H1 (cell line): ENCODE measurements around the gene LIPG. TPM values are rescaled to one million over a fixed set of nuclear protein-coding genes. Genes with fewer than 3 reads are reported as not detected.

ENCODE experiments used
- CTCF ChIA-PET: fragments of 300-600 bp; sonication (Branson Sonifier 250); formaldehyde crosslinking; loops from one replicate; lab custom pipeline; 2021; ENCODE audit not compliant: partially characterized antibody; lab: Charles Lee
- POLR2A ChIA-PET: fragments of 300-600 bp; sonication (Branson Sonifier 250); formaldehyde crosslinking; loops from one replicate; lab custom pipeline; 2021; ENCODE audit warnings: inconsistent platforms; ENCODE audit not compliant: partially characterized antibody; lab: Charles Lee
- DNase-seq, 2 experiments: peaks; one replicate each; pipeline versions ENCODE4 v3.0.0 to v3.0.0-alpha.2; 2010 to 2022; ENCODE audit warnings: low spot score in 2 of 2, low read depth in 1 of 2, mixed read lengths in 1 of 2
- FAIRE-seq: peaks from 2 replicates; lab custom pipeline; 2011; peaks lifted over from hg19 to GRCh38; lab: Jason Lieb, UNC
- H2AFZ ChIP-seq: 2 replicates; pipeline ENCODE4 v1.8.1; 2012; ENCODE audit warnings: low read length, inconsistent platforms
- H2AK5ac ChIP-seq: 2 replicates; pipeline ENCODE4 v1.6.1; 2013; ENCODE audit warnings: low read depth, low read length
- H2BK120ac ChIP-seq: replicated peaks from 2 replicates; pipeline ENCODE3; 2013; ENCODE audit warnings: low read depth, low read length, inconsistent platforms
- H2BK12ac ChIP-seq: 2 replicates; pipeline ENCODE4 v1.6.1; 2013; ENCODE audit warnings: low read depth, low read length
- H2BK15ac ChIP-seq: 2 replicates; pipeline ENCODE4 v1.6.1; 2013; ENCODE audit warnings: low read length
- H2BK20ac ChIP-seq: 2 replicates; pipeline ENCODE4 v1.6.1; 2013; ENCODE audit warnings: low read length
- H2BK5ac ChIP-seq: 2 replicates; pipeline ENCODE4 v1.6.1; 2013; ENCODE audit warnings: low read depth, low read length
- H3K14ac ChIP-seq: 2 replicates; pipeline ENCODE4 v1.6.1; 2013; ENCODE audit warnings: inconsistent platforms; ENCODE audit not compliant: insufficient read length
- H3K18ac ChIP-seq: 2 replicates; pipeline ENCODE4 v1.6.1; 2013; ENCODE audit warnings: low read length; ENCODE audit errors: extremely low read depth
- H3K23ac ChIP-seq: 2 replicates; pipeline ENCODE4 v1.6.1; 2013; ENCODE audit warnings: inconsistent platforms; ENCODE audit not compliant: insufficient read length
- H3K23me2 ChIP-seq: 2 replicates; pipeline ENCODE4 v1.6.1; 2013; ENCODE audit warnings: low read depth, low read length
- H3K27ac ChIP-seq: 2 replicates; pipeline ENCODE4 v1.6.1; 2011; ENCODE audit warnings: low read depth, low read length, inconsistent platforms
- H3K27me3 ChIP-seq, 4 experiments: replicated peaks in 1 of 4; 1 replicate in 1 of 4; 2 replicates in 3 of 4; pipeline versions ENCODE4 v1.6.1 to v1.8.1; 2011 to 2013; ENCODE audit warnings: low read length in 3 of 4, mild to moderate bottlenecking in 3 of 4, inconsistent platforms in 2 of 4, mixed read lengths in 2 of 4, moderate library complexity in 1 of 4; ENCODE audit not compliant: control insufficient read depth in 3 of 4, insufficient read depth in 3 of 4; ENCODE audit errors: extremely low read depth in 1 of 4
- H3K36me3 ChIP-seq, 4 experiments: 2 replicates each; pipeline versions ENCODE4 v1.6.1 to v1.8.1; 2011 to 2013; ENCODE audit warnings: mild to moderate bottlenecking in 4 of 4, low read length in 3 of 4, moderate library complexity in 2 of 4, control low read depth in 1 of 4, inconsistent platforms in 1 of 4; ENCODE audit not compliant: insufficient read depth in 4 of 4, control insufficient read depth in 2 of 4
- H3K4ac ChIP-seq: replicated peaks from 2 replicates; pipeline ENCODE3; 2013; ENCODE audit warnings: low read length, low read depth, mixed read lengths, inconsistent platforms; ENCODE audit not compliant: insufficient read length
- H3K4me1 ChIP-seq, 4 experiments: replicated peaks in 1 of 4; 1 replicate in 1 of 4; 2 replicates in 3 of 4; pipeline versions ENCODE4 v1.6.1 to v1.8.1; 2011 to 2013; ENCODE audit warnings: low read length in 3 of 4, inconsistent platforms in 2 of 4, mixed read lengths in 1 of 4; ENCODE audit not compliant: insufficient read depth in 4 of 4, control insufficient read depth in 3 of 4
- H3K4me2 ChIP-seq, 2 experiments: 2 replicates each; pipeline versions ENCODE4 v1.6.1 to v1.8.1; 2011 to 2013; ENCODE audit warnings: low read depth in 2 of 2, low read length in 2 of 2, control low read depth in 1 of 2, inconsistent platforms in 1 of 2, mild to moderate bottlenecking in 1 of 2; ENCODE audit not compliant: insufficient read depth in 1 of 2
- H3K4me3 ChIP-seq, 4 experiments: fragments of 200-600, 300-600 bp in 1 of 4; sonication (generic), shearing (Covaris generic), sonication (Bioruptor Twin) in 1 of 4; 2 replicates each; pipeline versions ENCODE4 v1.5.1 to v1.8.1; 2011 to 2016; ENCODE audit warnings: low read length in 4 of 4, low read depth in 3 of 4, control low read depth in 2 of 4, inconsistent platforms in 2 of 4, mild to moderate bottlenecking in 2 of 4, mixed read lengths in 1 of 4, moderate library complexity in 1 of 4; ENCODE audit not compliant: insufficient read depth in 2 of 4; ENCODE audit errors: extremely low read depth in 1 of 4
- H3K56ac ChIP-seq: replicated peaks from 2 replicates; pipeline ENCODE3; 2013; ENCODE audit warnings: low read depth, mild to moderate bottlenecking, mixed read lengths, low read length, inconsistent platforms; ENCODE audit not compliant: insufficient read length
- H3K79me1 ChIP-seq: 2 replicates; pipeline ENCODE4 v1.6.1; 2013; ENCODE audit warnings: low read depth, low read length, control low read depth
- H3K79me2 ChIP-seq, 2 experiments: 2 replicates each; pipeline versions ENCODE4 v1.6.1 to v1.8.1; 2012 to 2013; ENCODE audit warnings: low read length in 2 of 2, mild to moderate bottlenecking in 2 of 2, inconsistent platforms in 1 of 2; ENCODE audit not compliant: insufficient read depth in 2 of 2, control insufficient read depth in 1 of 2
- H3K9ac ChIP-seq, 4 experiments: replicated peaks in 1 of 4; 1 replicate in 1 of 4; 2 replicates in 3 of 4; pipeline versions ENCODE4 v1.6.1 to v1.8.1; 2011 to 2013; ENCODE audit warnings: low read depth in 3 of 4, low read length in 3 of 4, control low read depth in 2 of 4, mild to moderate bottlenecking in 2 of 4, moderate library complexity in 2 of 4, inconsistent platforms in 1 of 4; ENCODE audit errors: extremely low read depth in 1 of 4
- H3K9me3 ChIP-seq, 2 experiments: 2 replicates each; pipeline versions ENCODE4 v1.6.1 to v1.8.1; 2012 to 2013; ENCODE audit warnings: mild to moderate bottlenecking in 2 of 2, moderate library complexity in 2 of 2, control low read depth in 1 of 2, inconsistent platforms in 1 of 2, low read depth in 1 of 2, low read length in 1 of 2, mixed read lengths in 1 of 2; ENCODE audit not compliant: insufficient read depth in 2 of 2
- H4K20me1 ChIP-seq, 2 experiments: replicated peaks in 1 of 2; 2 replicates each; pipeline versions ENCODE3 to v1.8.1; 2011 to 2013; ENCODE audit warnings: inconsistent platforms in 2 of 2, low read length in 2 of 2, mild to moderate bottlenecking in 1 of 2; ENCODE audit not compliant: insufficient read depth in 2 of 2, control insufficient read depth in 1 of 2
- H4K5ac ChIP-seq: 2 replicates; pipeline ENCODE4 v1.6.1; 2013; ENCODE audit warnings: low read length, low read depth, mixed read lengths, inconsistent platforms; ENCODE audit not compliant: insufficient read length
- H4K8ac ChIP-seq: 2 replicates; pipeline ENCODE4 v1.8.0; 2013; ENCODE audit warnings: mild to moderate bottlenecking, moderate library complexity, low read length, inconsistent platforms; ENCODE audit not compliant: insufficient read depth; ENCODE audit errors: extremely low read depth
- H4K91ac ChIP-seq: replicated peaks from 2 replicates; pipeline ENCODE3; 2013; ENCODE audit warnings: low read length, mixed read lengths, inconsistent platforms; ENCODE audit not compliant: insufficient read length
- BACH1 ChIP-seq: IDR thresholded peaks from 2 replicates; pipeline ENCODE4 v1.6.1; 2012; ENCODE audit warnings: low read length, improper control_type of control experiment
- BRCA1 ChIP-seq: IDR thresholded peaks from 2 replicates; pipeline ENCODE4 v1.6.1; 2012; ENCODE audit warnings: low read depth, low read length, improper control_type of control experiment
- CREB1 ChIP-seq: IDR thresholded peaks from 2 replicates; pipeline ENCODE4 v1.6.1; 2012; ENCODE audit warnings: inconsistent platforms
- EGR1 ChIP-seq: IDR thresholded peaks from 2 replicates; pipeline ENCODE4 v1.6.1; 2011; ENCODE audit warnings: low read depth, low read length, borderline replicate concordance
- EP300 ChIP-seq, 2 experiments: IDR thresholded peaks; 1 replicate in 1 of 2; 2 replicates in 1 of 2; pipeline ENCODE4 v1.6.1; 2011 to 2012; ENCODE audit warnings: low read depth in 2 of 2, low read length in 2 of 2, mild to moderate bottlenecking in 2 of 2, borderline replicate concordance in 1 of 2, inconsistent platforms in 1 of 2, moderate library complexity in 1 of 2
- GTF2F1 ChIP-seq: IDR thresholded peaks from 2 replicates; pipeline ENCODE4 v1.6.1; 2012; ENCODE audit warnings: low read depth, low read length, improper control_type of control experiment, borderline replicate concordance
- JUN ChIP-seq: IDR thresholded peaks from 2 replicates; pipeline ENCODE4 v1.6.1; 2011; ENCODE audit warnings: low read depth, mild to moderate bottlenecking, improper control_type of control experiment, low read length
- KDM4A ChIP-seq: IDR thresholded peaks from one replicate; pipeline ENCODE4 v1.7.1; 2012; ENCODE audit warnings: low read depth, mild to moderate bottlenecking, moderate library complexity, low read length, inconsistent platforms; ENCODE audit not compliant: severe bottlenecking
- KDM5A ChIP-seq: fragments of 200-600 bp; IDR thresholded peaks from 2 replicates; pipeline ENCODE4 v1.7.1; 2012; ENCODE audit warnings: mild to moderate bottlenecking, low read length, inconsistent platforms, mixed read lengths
- POLR2A ChIP-seq, 2 experiments: IDR thresholded peaks; 1 replicate in 1 of 2; 2 replicates in 1 of 2; pipeline ENCODE4 v1.6.1; 2011; ENCODE audit warnings: low read depth in 2 of 2, low read length in 2 of 2, mild to moderate bottlenecking in 2 of 2; ENCODE audit errors: control extremely low read depth in 1 of 2
- POLR2AphosphoS5 ChIP-seq: IDR thresholded peaks from 2 replicates; pipeline ENCODE4 v1.6.1; 2011; ENCODE audit warnings: low read depth, low read length
- RAD21 ChIP-seq, 2 experiments: IDR thresholded peaks in 1 of 2; conservative IDR thresholded peaks in 1 of 2; 2 replicates each; pipeline ENCODE4 v1.6.1; 2011; ENCODE audit warnings: low read depth in 2 of 2, low read length in 2 of 2, improper control_type of control experiment in 1 of 2, inconsistent platforms in 1 of 2, mild to moderate bottlenecking in 1 of 2, moderate library complexity in 1 of 2
- SP2 ChIP-seq: IDR thresholded peaks from 2 replicates; pipeline ENCODE4 v1.6.1; 2012; ENCODE audit warnings: mild to moderate bottlenecking, low read length, inconsistent platforms
- SUZ12 ChIP-seq: fragments of 200-600 bp; sonication (generic); IDR thresholded peaks from 2 replicates; pipeline ENCODE4 v1.6.1; 2012; ENCODE audit warnings: mild to moderate bottlenecking, inconsistent platforms, low read length, moderate library complexity, mixed read lengths
- TAF1 ChIP-seq: IDR thresholded peaks from 2 replicates; pipeline ENCODE4 v1.6.1; 2011; ENCODE audit warnings: mild to moderate bottlenecking, low read depth, low read length
- TAF7 ChIP-seq: optimal IDR thresholded peaks from 2 replicates; pipeline ENCODE3; 2011; ENCODE audit warnings: low read depth, mild to moderate bottlenecking, inconsistent platforms, low read length, moderate library complexity, borderline replicate concordance
- WGBS, 2 experiments: shearing (Covaris generic) in 1 of 2; methylation state at CpG; one replicate each; pipeline versions ENCODE4 v1.1.6 to v1.1.7; 2013 to 2015; ENCODE audit warnings: low lambda C conversion rate in 2 of 2, mixed read lengths in 2 of 2, inconsistent platforms in 1 of 2, low coverage in 1 of 2, missing lambda C conversion rate in 1 of 2; ENCODE audit not compliant: insufficient replicate concordance in 2 of 2, insufficient coverage in 1 of 2, insufficient read length in 1 of 2; ENCODE audit errors: extremely low coverage in 1 of 2, missing lambda C conversion rate in 1 of 2; 5-methylcytosine and 5-hydroxymethylcytosine counted together
- polyA plus RNA-seq, 7 experiments: library from polyadenylated mRNA; depleted of rRNA in 3 of 7; stranded (reverse) in 5 of 7; unstranded in 2 of 7; fragments of >200 nt in 5 of 7; fragments of 200-250 nt in 2 of 7; gene quantifications; 1 replicate in 5 of 7; 2 replicates in 1 of 7; 4 replicates in 1 of 7; pipeline versions ENCODE4 v1.2.1 to v1.2.3, GENCODE V29; 2011 to 2013; ENCODE audit warnings: missing spikeins in 2 of 7, mixed read lengths in 2 of 7
- total RNA-seq: library from RNA; stranded (reverse); fragmentation: NEBNext Ultra II Directional; extraction: Animal tissue kit (Norgen Biotek cat#: 25700); gene quantifications from 2 replicates; pipeline ENCODE4 v1.2.1, GENCODE V29; 2021

LIPG gene
- total and polyA plus RNA-seq, 2 of the 8 experiments (the other 6 are each of a cell fraction or from before 2014, with no cell fraction given), result 9.2 to 9.8 TPM

GRCh38 chr18:49569724-49570123 lies 7.9 kb downstream of the LIPG start:
- Histone ChIP-seq H2BK12ac (no peak overlapping the region), H3K79me2 (no peaks in the 10 kb centered on the region), H3K4me1 (no peaks in the 10 kb centered on the region; a peak in 1 of 7 replicates), H3K23ac (no peak overlapping the region), H3K27ac (no peak overlapping the region), H2BK120ac (no peak overlapping the region), H3K18ac (no peak overlapping the region), H3K4ac (no peak overlapping the region), H2BK5ac (no peak overlapping the region), H3K9ac (no peak overlapping the region), H3K23me2 (no peaks in the 10 kb centered on the region), H3K36me3 (peaks cover 2 to 27% (median 14%) of the 10 kb centered on the region in 4 experiments; a peak in 6 of 8 replicates), H3K4me2 (no peak overlapping the region), H2AFZ (no peak overlapping the region), H4K8ac (no peak overlapping the region), H2AK5ac (no peak overlapping the region), H3K79me1 (no peaks in the 10 kb centered on the region), H3K56ac (no peak overlapping the region), H2BK20ac (no peak overlapping the region), H2BK15ac (no peak overlapping the region), H4K20me1 (no peaks in the 10 kb centered on the region), H4K91ac (no peak overlapping the region), H3K9me3 (no peaks in the 10 kb centered on the region), H4K5ac (no peak overlapping the region), H3K4me3 (no peak overlapping the region), H3K27me3 (no peaks in the 10 kb centered on the region), H3K14ac (no peak overlapping the region)
- no peak for FAIRE-seq
- POLR2A ChIA-PET, result interaction anchor here (0.6 kb wide), 1 partner anchor 311 kb away, joined by 3 read pairs; no protein-coding TSS in a partner anchor
- WGBS, 2 experiments, result 82% methylated on average over 6 of the region's 6 CpGs; no CpG with 5 or more reads in 1 of the 2 experiments
- no peak for DNase-seq
- CTCF ChIA-PET, result interaction anchor here (1.0 to 1.8 kb wide), 5 partner anchors 12 to 197 kb away, joined by 3 to 6 read pairs (median 3); no protein-coding TSS in a partner anchor
- TF ChIP-seq RAD21 (IDR thresholded peaks at IDR 0.05 in 1 of 2, conservative IDR thresholded peaks at IDR 0.05 in 1 of 2; ENCODE audit: low read depth in 2 of 2, low read length in 2 of 2), result no peak
- no peak for TF ChIP-seq TAF7
- no peak for TF ChIP-seq POLR2AphosphoS5
- TF ChIP-seq EP300 (IDR thresholded peaks at IDR 0.05; ENCODE audit: borderline replicate concordance in 1 of 2, low read depth in 2 of 2, low read length in 2 of 2), result no peak
- TF ChIP-seq BRCA1, result no peak
- no peak for TF ChIP-seq EGR1
- no peak for TF ChIP-seq JUN
- no peak for TF ChIP-seq BACH1
- TF ChIP-seq KDM4A, result no peak
- no peak for TF ChIP-seq CREB1
- no peak for TF ChIP-seq KDM5A
- no peak for TF ChIP-seq TAF1
- TF ChIP-seq SP2, result no peak
- TF ChIP-seq GTF2F1, result no peak
- no peak for TF ChIP-seq POLR2A (IDR thresholded peaks at IDR 0.05; ENCODE audit: control extremely low read depth in 1 of 2, low read depth in 2 of 2, low read length in 2 of 2)
- no peak for TF ChIP-seq SUZ12
